ENCODE results near the gene GRHPR.
"Not testable (repeated sequence)": the region's sequence is repeated elsewhere in the genome, so short reads cannot be mapped to it uniquely, and the experiment has no call there.

Gene GRHPR

DNA sequence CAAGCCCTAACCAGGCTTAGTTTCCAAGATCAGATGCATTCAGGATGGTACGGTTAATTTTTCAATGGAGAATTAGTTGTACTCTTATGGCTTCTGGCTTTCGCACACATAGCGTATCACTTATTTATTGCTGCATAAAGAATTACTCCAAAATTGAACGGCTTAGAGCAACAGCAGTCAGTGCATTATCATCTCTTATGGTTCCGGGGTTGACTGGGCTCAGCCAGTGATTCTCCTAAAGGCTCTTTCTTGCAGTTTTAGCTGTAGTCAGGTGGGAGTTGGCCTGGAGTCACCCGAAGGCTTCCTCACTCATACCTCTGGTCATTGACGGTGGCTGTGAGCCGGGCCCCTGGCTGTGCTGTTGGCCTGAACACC is 595 bp upstream of the GRHPR start:
- DNase-seq (ENCODE audit: low spot score) = no peak

DNA sequence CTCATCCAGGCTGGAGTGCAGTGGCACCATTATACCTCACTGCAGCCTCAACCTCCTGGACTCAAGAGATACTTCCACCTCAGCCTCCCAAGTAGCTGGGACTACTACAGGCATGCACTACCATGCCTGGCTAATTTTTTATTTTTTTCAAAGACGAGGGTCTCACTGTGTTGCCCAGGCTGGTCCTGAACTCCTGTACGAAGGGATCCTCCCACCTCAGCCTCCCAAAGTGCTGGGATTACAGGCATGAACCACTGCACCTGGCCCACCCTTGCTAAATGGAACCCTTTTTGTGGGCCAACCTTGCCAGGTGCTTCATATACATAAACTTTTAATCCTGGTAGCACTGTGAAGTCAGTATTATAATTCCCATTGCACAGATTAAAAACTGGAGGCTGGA is 1.0 kb downstream of the GRHPR start:
- no peak for DNase-seq (ENCODE audit: low spot score)

DNA sequence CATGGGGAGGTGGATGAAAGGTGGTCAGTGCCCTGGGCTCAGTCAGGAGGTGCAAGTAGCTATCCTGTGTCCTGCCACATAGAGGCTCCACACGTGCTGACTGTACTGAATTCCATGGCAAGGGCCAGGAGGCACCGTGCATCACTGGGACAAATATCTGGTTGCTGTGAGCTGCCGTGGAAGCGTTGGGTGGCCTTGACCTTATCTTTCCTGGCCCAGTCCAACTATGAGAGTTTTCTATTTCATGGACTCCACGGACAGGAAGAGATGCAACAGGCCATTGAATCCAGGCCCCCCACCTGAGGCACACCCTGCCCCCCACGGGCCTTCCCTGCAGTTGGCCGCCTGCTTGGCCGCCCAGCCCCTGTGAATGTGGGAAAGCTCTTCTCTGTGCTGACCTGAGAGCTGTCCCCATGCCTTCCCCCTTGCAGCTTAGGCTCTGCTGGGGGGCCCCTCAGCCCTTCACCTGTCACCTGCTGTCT is 1.7 kb downstream of the GRHPR start:
- DNase-seq (ENCODE audit: low spot score) = no peak

DNA sequence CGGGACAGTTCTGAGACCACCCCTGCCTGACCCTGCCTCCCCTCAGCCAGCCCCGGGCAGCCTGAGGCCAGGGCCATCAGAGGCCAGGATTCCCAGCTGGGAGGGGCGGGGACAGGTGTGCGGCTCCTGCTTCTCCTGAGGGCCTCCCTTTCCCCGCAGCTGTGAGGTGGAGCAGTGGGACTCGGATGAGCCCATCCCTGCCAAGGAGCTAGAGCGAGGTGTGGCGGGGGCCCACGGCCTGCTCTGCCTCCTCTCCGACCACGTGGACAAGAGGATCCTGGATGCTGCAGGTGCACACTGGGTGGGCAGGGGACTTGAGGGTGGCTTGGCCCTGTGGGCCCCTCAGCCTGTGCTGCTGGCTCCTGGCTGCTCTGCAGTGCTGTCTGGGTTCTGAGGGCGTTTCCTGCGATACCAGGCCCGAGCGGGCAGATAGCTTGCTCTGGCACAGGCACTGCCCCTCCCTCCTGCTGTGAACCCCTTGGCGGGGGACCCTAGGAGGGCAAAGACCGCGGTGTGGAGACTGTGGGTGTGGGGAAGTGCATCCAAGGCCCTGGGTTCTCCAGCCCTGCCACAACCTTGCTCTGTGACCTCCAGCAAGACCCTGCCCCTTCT is 2.3 kb downstream of the GRHPR start:
- DNase-seq (ENCODE audit: low spot score) = no peak

DNA sequence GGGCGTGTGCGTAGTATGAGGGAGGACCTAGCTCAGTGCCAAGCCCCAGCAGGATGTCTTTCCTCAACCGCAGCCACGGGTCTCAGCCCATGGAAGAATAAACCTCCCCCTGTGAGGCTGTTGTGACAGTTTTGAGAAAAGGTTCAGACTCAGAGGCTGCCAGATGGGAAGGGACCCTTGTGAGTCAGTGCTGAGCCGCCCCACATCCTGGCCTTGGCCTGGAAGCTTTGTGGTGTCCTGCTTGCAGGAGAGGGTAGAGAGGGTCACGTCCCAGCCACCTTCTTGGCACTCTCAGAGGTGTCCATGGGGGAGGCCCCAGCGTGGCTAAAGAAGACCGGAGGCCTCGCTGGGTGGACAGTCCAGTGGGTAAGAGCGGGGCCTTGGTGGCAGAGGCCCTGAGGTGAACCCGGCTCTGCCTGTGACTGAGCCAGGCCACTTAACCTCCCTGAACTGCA is 2.8 kb downstream of the GRHPR start:
- DNase-seq (ENCODE audit: low spot score) = no peak

DNA sequence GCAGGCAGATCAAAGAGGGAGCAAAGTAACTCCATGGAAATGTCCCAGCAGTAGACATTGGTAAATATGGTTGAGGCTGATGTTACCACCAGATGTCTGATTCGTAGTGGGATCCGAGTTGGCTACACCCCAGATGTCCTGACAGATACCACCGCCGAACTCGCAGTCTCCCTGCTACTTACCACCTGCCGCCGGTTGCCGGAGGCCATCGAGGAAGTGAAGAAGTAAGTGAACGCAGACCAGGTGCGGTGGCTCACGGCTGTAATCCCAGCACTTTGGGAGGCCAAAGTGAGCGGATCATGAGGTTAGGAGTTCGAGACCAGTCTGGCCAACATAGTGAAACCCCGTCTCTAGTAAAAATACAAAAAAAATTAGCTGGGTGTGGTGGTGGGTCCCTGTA is 3.9 kb downstream of the GRHPR start:
- DNase-seq (ENCODE audit: low spot score) = not testable (repeated sequence)

DNA sequence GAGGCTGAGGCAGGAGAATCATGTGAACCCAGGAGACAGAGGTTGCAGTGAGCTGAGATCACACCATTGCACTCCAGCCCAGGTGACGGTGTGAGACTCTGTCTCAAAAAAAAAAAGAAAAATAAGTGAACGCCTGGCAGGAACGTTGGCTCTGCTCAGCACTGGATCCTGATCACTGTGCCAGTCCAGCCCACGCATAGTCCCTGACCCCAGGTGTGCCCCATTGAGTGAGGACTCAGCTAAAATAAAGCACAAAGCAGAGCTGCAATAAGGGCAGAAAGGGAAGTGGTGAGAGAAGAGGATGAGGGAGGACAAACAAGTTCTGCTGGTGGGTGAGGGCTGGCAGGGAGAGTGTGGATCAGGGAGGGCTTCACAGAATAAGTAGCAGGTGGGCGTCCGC is 4.3 kb downstream of the GRHPR start:
- no peak for DNase-seq (ENCODE audit: low spot score)

DNA sequence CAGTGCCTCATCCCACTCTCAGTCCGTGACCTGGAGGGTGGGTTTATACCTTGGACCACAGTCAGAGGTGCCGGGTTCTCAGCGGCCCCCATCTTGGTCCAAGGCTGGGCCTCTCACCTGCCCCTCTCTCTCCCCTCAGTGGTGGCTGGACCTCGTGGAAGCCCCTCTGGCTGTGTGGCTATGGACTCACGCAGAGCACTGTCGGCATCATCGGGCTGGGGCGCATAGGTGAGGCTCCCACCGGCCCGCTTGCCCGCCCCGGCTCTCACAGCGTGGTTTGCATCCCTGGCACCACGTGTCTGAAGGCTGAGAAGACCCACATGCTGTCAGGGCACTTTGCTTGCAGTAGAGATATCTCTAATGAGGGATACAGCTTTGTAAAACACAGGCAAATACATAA is 5.8 kb downstream of the GRHPR start:
- no peak for DNase-seq (ENCODE audit: low spot score)

DNA sequence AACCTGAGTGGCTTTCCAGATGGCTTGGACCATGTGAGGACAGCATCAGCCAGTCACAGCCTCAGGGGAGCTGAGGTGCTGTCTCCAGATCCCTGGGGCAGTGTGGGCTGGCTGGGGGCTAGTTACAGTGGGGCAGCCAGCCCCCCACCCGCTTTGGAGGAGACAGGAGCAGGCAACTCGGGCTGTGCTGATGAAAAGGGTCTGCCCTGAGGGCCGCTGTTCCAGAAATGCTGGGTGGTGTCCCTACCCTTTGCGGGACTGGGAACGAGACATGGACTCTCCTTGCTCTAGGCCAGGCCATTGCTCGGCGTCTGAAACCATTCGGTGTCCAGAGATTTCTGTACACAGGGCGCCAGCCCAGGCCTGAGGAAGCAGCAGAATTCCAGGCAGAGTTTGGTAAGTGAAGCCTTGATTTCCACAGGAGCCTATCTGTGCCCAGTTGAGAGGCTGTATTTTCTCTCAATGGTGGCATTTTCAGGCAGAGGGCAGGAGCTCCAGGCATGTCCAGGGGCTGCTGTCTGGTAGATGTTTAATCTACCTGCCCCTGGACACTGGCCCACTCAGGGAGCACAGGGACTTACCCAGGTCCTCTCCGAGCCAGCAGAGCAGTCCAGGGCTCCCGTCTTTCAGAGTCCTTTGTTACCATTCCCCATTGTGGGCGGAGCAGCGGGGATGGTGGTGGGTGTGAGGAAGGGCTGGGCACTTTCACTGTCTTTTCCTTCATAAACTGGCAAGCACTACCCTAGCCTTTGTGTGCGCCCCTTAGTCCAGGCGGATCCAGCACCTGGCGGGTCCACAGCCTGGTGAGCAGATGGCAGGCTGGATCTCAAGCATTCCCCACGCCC is 7.2 kb downstream of the GRHPR start:
- DNase-seq (ENCODE audit: low spot score) = no peak

DNA sequence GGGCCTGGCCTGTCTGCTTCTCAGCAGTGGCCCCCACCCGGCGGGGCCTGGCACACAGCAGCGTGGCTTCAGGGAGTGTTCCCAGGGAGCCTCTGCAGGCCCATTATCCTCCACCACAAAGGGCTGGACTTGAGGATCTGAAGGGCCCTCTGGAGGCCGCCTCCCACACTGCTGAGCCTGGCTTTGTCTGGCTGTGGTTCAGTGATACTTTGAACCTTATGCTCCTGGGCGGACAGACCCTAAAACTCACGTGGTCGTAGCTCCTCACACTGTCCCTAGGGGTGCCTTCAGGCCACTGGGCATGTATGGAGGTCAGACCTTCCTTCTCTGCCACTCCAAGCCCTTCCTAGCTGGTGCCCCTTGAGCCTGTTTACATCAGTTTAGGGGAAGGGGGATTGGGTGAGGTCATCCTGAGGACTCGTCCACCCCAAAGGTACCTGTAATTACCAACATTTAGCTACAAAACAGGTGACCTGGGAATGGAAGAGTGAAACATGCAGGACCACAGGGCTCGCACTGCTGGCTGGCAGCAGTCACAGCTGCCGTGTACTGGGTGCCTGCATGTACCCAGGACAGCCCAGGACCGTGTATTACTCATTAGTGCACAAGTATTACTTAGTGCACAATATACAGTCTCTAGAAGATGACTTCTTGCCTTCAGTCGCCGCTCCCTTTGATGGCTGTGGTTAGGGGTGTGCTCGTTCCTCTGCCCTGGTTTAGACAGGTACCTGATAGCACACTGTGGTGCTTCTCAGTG is 8.5 kb downstream of the GRHPR start:
- DNase-seq (ENCODE audit: low spot score) = no peak

DNA sequence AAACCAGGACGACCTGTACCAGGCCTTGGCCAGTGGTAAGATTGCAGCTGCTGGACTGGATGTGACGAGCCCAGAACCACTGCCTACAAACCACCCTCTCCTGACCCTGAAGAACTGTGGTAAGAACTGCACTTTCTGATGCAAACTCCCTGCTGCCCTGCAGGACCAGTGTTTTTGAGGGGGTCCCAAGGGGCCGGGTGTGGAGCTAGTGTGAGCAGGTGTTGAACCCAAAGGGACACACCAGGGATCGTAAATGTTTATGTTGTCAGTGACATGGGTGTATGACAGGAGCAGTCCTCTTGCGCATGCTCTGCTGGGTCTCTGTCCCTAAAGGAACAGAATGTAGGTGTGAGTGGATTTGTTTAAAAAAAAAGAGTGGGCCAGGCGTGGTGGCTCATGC is 9.5 kb downstream of the GRHPR start:
- DNase-seq (ENCODE audit: low spot score) = no peak

DNA sequence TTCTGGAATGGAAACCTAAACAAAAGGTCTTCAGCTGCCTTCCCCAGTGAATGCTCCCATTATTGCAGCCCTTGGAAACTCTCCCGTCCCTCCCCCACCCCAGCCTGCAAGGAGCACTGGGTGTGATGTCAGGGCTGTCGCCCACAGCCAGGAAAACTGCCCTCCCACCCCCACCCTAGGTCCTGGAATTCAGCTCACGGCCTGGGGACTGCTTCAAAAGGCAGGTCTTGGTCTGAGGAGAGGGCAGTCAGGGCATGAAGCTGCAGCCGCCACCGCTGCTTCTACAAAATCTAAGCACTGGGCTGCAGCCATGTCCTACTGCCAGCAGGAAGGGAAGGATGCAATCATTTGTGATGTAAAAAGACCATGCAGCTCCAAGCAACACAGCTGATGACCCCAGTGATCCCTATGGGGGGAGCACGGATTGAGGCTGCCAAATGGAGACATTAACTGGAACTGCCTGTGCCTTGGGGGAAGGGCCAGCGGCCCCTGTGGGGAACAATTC is 11.4 kb downstream of the GRHPR start:
- DNase-seq (ENCODE audit: low spot score) = no peak

DNA sequence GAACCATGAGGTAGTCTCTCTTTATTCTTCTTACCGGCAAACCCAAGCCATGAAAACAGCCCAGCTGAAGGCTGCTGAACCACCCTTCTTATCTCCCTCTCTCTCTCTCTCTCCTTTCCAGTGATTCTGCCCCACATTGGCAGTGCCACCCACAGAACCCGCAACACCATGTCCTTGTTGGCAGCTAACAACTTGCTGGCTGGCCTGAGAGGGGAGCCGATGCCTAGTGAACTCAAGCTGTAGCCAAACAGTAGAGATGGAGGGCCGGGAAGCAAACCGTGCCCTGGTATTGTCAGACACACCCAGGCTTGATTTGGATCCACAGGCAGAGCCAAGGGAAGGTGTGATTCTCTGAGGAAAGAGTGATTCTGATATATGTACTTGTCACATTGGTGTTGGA is 14.0 kb downstream of the GRHPR start:
- no peak for DNase-seq (ENCODE audit: low spot score)

DNA sequence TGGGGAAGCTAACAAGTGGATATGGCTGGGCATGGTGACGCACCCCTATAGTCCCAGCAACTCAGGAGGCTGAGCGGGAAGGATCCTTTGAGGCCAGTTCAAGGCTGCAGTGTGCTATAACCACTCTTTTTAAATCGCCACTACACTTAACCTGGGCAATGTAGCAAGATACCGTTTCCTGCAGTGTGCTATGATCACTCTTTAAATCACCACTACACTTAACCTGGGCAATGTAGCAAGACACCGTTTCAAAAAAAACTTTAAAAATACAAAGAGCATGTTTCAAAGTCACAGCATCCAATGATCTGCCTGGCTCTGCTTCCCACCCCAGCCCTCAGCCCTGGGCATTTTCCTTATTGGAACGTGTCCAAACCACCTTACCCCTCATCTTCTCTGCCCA is 14.5 kb downstream of the GRHPR start:
- no peak for DNase-seq (ENCODE audit: low spot score)

DNA sequence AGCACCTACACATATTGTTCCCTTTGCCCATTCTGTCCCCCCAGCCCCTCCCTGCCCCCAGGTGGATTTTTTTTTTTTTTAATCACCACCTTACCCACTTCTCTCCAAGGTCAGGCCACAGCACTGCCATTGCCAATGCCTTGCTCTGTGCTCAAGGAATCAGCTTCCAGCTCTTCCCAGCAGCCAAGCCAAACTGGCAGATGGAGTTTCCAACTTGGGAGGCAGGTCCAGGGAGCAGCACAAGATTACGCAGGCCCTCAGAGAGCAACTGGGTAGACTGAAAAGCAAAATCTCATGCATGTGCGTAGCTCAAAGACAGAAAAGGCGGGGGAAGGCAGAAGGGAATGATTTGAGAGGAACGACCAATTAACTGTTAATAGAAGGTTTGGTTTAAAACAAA is 15.1 kb downstream of the GRHPR start:
- no peak for DNase-seq (ENCODE audit: low spot score)

DNA sequence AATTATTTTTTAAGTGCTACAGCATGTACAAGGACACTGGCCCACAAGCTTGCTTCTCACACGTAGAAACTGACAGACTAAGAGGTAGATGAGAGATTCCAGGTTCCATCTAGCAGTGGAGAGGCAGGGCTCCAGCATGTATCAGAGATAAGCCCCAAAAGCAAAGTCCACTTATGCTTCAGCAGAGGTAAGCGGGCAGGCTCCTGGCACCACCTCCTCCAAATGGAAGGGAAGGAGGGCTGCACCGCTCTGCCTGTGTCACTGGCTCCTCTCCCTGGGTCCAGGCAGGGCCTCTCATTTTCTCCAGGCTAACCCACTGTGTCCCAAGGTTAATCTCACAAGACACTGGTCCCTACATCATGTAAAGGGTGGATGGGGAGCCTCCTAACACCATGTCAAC is 15.9 kb downstream of the GRHPR start:
- no peak for DNase-seq (ENCODE audit: low spot score)

DNA sequence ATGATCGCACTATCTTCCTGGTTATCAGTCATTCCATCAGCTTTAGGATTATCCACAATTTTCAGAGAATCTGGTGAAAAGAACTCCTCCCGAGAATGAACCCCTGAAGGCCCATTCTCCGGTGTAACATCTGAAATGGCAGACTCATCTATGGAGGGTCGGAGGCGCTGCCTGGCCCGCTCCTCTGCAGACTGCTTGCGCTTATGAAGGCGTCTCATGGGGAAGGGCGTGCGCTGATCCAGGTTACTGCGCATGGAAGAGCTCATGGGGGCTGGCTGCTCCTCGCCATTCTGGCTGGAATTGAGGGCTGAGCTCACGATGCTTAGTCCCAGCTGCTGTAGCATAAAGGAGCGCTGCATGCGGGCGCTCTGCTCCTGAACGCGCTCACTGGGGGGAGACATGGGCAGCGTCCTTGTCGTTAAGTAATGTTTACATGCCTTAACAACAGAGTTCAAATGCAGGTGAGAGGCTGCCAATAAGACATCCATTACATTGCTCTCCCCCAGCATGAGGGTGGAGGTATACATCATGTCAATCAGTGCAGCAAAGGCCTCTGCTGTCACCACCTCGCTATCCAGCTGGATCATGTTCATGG is 19.4 kb downstream of the GRHPR start:
- no peak for DNase-seq (ENCODE audit: low spot score)

DNA sequence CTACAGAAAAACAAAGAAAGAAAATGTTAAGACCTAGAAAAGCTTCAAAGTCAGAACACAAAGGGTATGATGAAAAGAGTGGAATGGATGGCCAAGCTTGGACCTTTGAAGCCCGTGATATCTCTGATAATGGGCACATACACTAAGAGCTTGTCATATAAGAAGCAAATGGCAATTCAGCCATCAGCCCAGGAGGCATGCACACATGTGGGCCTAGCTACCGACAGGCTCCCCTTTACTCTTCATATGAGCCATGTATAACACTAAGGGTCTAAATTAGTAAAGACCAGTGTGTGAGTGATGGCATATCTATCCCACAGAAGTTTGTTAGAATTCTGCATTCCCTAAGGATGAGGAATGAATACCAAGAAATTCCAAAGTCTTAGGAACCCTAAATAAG is 20.1 kb downstream of the GRHPR start:
- no peak for DNase-seq (ENCODE audit: low spot score)

DNA sequence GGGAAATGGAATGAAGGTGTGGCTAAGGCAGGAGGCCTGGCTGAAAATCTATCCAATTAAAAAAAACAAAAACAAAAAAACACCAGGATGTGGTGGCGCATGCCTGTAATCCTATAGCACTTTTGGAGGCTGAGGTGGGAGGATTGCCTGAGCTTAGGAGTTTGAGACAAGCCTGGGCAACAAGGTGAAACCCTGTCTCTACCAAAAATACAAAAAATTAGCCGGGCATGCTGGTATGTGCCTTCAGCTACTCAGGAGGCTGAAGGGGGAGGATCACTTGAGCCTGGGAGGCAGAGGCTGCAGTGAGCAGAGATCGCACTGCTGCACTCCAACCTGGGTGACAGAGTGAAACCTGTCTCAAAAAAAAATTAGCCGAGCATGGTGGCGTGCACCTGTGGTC is 21.1 kb downstream of the GRHPR start:
- DNase-seq (ENCODE audit: low spot score) = no peak

DNA sequence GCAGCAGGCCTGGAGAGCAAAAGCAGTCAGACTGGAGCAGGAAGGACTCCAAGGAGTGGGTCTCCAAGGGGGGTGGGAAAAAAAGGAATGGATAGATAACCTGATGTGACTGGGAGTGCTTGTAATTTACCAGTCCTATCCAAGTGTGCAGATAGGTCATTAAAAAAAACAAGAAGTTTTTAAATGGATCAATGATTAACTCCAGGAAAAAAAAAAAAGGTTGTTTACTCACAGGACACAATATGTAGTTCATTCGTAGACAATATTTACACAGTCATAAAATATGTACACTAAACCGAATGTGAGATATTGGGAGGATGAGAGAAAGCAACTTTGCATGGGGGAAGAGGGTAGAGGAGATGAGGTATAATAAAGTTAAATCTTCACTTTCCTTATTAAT is 22.4 kb downstream of the GRHPR start:
- no peak for DNase-seq (ENCODE audit: low spot score)

DNA sequence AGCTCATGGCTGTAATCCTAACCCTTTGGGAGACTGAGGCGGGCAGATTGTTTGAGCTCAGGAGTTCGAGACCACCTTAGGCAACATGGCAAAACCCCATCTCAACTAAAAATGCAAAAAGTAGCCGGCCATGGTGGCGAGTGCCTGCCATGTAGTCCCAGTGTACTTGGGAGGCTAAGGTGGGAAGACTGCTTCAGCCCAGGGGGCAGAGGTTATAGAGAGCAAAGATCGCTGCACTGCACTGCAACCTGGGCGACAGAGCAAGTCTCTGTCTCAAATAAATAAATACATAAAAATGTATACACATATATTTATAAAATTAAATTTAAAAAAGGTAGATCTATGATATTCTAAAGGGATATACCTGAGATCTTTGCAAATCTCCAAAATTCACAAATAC is 23.3 kb downstream of the GRHPR start:
- DNase-seq (ENCODE audit: low spot score) = no peak

DNA sequence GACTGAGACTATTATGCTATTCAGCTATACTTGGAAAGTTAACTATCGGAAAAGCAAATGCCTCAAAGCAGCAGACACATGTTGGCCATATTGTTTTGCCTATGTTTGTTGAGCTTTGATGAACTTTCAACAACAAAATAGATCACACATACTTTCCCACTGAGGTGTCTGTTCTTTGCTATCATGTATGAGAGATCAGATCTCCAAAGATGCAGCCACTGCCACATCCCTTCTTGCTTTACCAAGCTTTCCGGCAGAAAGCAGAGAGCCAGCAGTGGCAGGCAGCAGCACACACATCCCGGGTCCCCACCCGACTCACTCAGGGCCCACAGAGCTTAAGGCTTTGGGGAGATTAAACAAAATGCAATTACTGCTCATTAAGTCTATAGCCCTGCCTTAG is 23.9 kb downstream of the GRHPR start:
- DNase-seq (ENCODE audit: low spot score) = no peak
